Activated CD8-positive, alpha-beta T cell treated with anti-CD3 and anti-CD28 coated beads for 36 hours (primary cell): Measurements from ENCODE around the gene PLCG1. TPM values are rescaled to one million over a fixed set of nuclear protein-coding genes. Genes with fewer than 3 reads are reported as not detected.

Source experiments
- ATAC-seq: fragments of 200-7000 bp; cut with Tn5 transposase; one replicate; pipeline ENCODE4 v1.10.0; 2021; ENCODE audit warnings: mild to moderate bottlenecking, moderate library complexity
- CTCF ChIA-PET: fragments of 350-600 bp; sonication (Branson Sonifier 250); formaldehyde crosslinking; loops from one replicate; lab custom pipeline; 2021; ENCODE audit warnings: antibody characterized with exemption; lab: Charles Lee
- POLR2A ChIA-PET: fragments of 350-600 bp; sonication (Branson Sonifier 250); formaldehyde crosslinking; loops from one replicate; lab custom pipeline; 2021; ENCODE audit warnings: antibody characterized with exemption; lab: Charles Lee
- DNase-seq: peaks from one replicate; pipeline ENCODE4 v3.0.0-alpha.2; 2020
- H3K27ac Mint-ChIP-seq: one replicate; pipeline ENCODE4 v1.8.0; 2021; ENCODE audit warnings: mild to moderate bottlenecking, mixed read lengths
- H3K27me3 Mint-ChIP-seq: one replicate; pipeline ENCODE4 v1.8.0; 2021; ENCODE audit warnings: mixed read lengths
- H3K36me3 Mint-ChIP-seq: one replicate; pipeline ENCODE4 v1.8.0; 2021; ENCODE audit warnings: low read depth, mixed read lengths
- H3K4me1 Mint-ChIP-seq: one replicate; pipeline ENCODE4 v1.8.0; 2021; ENCODE audit warnings: low read depth, mixed read lengths
- H3K4me3 Mint-ChIP-seq: one replicate; pipeline ENCODE4 v1.8.0; 2021; ENCODE audit warnings: mild to moderate bottlenecking, moderate library complexity, mixed read lengths
- H3K9me3 Mint-ChIP-seq: one replicate; pipeline ENCODE4 v1.8.0; 2021; ENCODE audit warnings: mixed read lengths
- CTCF ChIP-seq: fragments of 200-600 bp; IDR thresholded peaks from one replicate; pipeline ENCODE4 v1.8.0; 2022; ENCODE audit warnings: antibody characterized with exemption, mild to moderate bottlenecking
- intact Hi-C: fragments of 100-400 bp; cut with micrococcal nuclease; formaldehyde crosslinking; loops from one replicate; pipeline ENCODE4 v1.10.0; 2022
- total RNA-seq, 2 experiments: library from RNA; stranded (reverse); gene quantifications; one replicate each; pipeline ENCODE4 v1.2.3, GENCODE V29; 2021

PLCG1 gene
- total RNA-seq, 2 experiments from 2014 or later = 259 to 260 TPM

DNA sequence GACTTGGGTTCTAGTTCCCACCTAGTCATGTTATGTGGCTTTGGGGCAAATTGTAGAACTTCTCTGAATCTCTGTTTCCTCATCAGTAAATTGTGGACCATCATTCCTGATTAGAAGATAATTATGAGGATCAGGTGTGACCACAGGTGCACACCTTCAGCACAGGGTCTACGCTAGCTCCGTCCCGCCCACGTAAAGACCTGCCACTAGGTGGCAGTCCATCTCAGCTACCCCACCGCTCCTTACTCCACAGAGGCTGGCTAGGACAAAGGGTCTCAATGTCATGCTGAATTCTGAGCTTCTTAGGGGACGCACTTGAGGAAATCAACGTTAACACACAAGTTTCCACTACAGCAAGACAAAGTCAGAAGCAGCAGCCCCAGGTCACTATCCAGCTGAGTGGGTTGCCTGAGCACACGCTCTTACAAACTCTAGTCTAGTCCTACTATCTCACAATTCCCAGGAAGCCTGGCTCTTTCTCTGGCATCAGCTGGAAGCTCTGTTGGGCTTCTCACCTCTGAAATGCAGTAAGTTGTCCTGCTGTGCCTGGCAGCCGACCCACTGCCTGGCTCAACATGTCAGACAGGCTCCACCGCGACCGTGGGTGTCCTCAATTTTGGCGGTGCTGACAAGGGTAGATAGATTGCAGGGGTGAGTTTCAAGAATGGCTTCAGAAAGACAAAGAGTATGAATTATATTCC, 2.0 kb upstream of the PLCG1 start:
- peak overlapping the region; percentile 91 for H3K4me3 Mint-ChIP-seq
- ATAC-seq (no peak), DNase-seq (peak; percentile 80)
- H3K27ac Mint-ChIP-seq = peak overlapping the region; percentile 17
- H3K4me1 Mint-ChIP-seq = peaks cover 58% of the 10 kb centered on the region
- POLR2A ChIA-PET = interaction anchor here (1.2 to 15.4 kb wide), 4 partner anchors 15 to 41 kb away, joined by 3 to 361 read pairs (median 4); no protein-coding TSS in a partner anchor
- no peaks in the 10 kb centered on the region for H3K9me3 Mint-ChIP-seq
- intact Hi-C loops = loop anchor here (1.0 to 5.0 kb wide), 2 partner anchors 97 to 202 kb away; no protein-coding TSS in a partner anchor
- CTCF ChIA-PET = interaction anchor here (0.6 to 14.5 kb wide), 46 partner anchors 9 to 480 kb away, joined by 3 to 209 read pairs (median 5); partner anchors contain the start of gene LPIN3
- TF ChIP-seq CTCF = peak; percentile 93
- H3K27me3 Mint-ChIP-seq = no peaks in the 10 kb centered on the region
- H3K36me3 Mint-ChIP-seq = peaks cover 22% of the 10 kb centered on the region

DNA sequence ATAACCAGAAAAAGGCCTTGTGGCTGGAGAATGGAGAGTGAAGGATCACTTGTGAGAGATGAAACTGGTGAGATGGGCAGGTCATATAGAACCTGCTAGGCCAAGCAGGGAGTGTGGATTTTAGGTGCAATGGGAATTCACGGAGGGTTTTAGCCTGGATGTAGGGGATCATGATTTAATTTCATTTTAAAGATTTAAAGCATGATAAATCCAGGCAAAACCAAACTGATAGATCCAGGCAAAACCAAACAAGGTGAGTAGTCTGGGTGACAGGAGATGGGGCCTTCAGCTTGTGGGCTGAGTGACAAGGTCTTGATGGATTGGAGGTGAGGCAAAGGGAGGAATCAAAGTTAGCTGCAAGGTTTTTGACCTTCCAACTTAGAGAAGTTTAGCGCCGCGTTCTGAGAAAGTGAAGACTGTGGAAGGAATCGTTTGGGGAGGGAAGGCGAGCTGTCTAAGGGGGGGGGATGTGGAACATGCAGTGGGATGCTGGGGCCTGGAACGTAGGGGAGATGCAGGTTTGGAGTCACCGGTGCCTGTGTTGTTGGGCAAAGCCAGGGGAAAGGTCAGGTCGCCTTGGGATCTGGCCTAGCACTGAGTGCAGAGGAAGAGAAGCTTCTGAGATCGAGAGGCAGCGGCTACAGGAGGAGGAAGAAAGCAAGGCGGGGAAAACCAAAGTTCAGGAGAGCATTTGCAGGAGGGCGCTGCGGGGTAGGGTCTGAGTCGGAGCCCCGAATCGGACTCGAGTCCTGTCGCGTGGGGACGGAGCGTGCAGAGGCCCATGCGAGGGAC, 1.3 kb upstream of the PLCG1 start:
- POLR2A ChIA-PET = interaction anchor here (0.7 to 15.4 kb wide), 6 partner anchors 8 to 40 kb away, joined by 3 to 361 read pairs (median 3); no protein-coding TSS in a partner anchor
- Mint-ChIP-seq H3K36me3 (peaks cover 29% of the 10 kb centered on the region), H3K9me3 (no peaks in the 10 kb centered on the region), H3K27me3 (no peaks in the 10 kb centered on the region), H3K27ac (peak overlapping the region; percentile 87), H3K4me1 (peaks cover 63% of the 10 kb centered on the region), H3K4me3 (peak overlapping the region; percentile 91)
- DNase-seq (no peak), ATAC-seq (no peak)
- no peak for TF ChIP-seq CTCF
- intact Hi-C loops = loop anchor here (1.0 to 5.0 kb wide), 2 partner anchors 96 to 201 kb away; no protein-coding TSS in a partner anchor
- CTCF ChIA-PET = interaction anchor here (0.6 to 14.5 kb wide), 40 partner anchors 8 to 258 kb away, joined by 3 to 209 read pairs (median 5); partner anchors contain the start of gene LPIN3

DNA sequence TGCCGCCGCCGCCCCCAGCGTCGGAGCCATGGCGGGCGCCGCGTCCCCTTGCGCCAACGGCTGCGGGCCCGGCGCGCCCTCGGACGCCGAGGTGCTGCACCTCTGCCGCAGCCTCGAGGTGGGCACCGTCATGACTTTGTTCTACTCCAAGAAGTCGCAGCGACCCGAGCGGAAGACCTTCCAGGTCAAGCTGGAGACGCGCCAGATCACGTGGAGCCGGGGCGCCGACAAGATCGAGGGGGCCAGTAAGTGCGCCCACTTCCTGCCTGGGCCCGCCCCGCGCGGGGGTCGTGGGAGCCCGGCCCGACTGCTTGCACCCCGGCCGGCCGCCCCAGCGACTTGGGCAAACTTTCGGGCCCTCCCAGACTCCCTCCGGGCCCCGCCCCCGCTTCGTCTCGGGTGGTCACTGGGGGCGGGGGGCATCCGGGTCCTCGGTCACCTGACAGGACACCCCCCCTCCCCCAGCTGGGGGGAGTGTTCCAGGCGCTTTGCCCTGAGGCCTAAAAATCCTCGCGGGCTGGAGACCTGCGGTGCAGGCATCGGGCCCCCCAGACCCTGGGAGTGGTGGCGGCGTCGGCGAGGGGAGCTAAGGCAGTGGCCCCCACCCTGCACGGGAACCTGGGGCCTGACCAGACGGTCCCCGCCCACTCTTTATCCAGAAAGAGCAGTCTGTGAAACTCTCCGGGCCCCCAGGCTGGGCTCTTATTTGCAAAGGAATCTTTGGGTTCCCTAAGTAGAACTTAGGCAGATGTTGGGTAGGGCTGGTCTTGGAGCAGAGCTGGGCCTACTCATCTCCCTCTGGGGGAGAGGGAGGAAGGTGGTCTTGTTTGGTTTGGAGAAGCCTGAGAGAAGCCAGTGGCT, 501 bp downstream of the PLCG1 start:
- Mint-ChIP-seq H3K36me3 (peaks cover 36% of the 10 kb centered on the region), H3K27me3 (no peaks in the 10 kb centered on the region), H3K4me1 (peaks cover 71% of the 10 kb centered on the region), H3K27ac (peak overlapping the region; percentile 91), H3K9me3 (no peaks in the 10 kb centered on the region), H3K4me3 (peak overlapping the region; percentile 91)
- DNase-seq (peak; percentile 87), ATAC-seq (peak; percentile 18)
- POLR2A ChIA-PET = interaction anchor here (0.9 to 15.4 kb wide), 7 partner anchors 9 to 187 kb away, joined by 3 to 361 read pairs (median 5); no protein-coding TSS in a partner anchor
- intact Hi-C loops = loop anchor here (5.0 kb wide), 1 partner anchor 199 kb away; no protein-coding TSS in a partner anchor
- no peak for TF ChIP-seq CTCF
- CTCF ChIA-PET = interaction anchor here (1.2 to 14.5 kb wide), 8 partner anchors 9 to 202 kb away, joined by 3 to 209 read pairs (median 4); partner anchors contain the start of gene LPIN3

DNA sequence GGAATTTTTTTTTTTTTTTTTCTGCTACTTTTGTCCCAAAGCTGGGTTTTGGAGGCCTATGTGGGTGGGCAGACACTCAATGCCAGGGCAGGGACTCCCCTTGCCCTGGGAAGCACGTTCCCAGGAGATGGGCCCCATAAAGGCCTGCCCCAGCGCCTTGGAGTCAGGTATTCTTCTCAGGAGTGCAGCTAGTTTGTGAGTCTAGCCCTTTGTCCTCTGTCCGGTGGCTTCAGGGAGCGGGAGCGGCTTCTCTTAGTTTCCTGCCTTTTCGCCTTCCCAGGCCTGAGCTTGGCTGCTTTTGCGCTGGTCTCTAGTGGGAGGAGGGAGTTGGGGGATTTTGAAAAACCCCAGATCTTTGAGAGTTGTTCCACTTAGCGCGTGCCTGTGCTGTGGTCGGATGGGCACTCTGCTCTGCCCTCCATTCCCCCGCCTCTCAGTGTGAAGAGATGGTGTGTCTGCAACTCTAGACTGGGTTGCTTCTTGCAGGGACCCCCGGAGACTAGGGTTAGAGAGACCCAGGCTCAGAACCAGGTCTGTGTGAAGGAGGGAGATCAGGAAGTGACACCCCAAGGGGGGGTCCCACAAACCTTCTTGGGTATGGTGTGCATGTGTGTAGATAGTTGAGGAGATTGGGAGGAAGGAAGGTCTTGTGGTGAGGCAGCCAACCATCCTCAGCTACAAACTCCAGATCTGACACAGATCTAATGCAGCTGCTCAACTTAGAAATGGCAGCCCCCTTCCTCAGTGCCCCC, 1.3 kb downstream of the PLCG1 start:
- Mint-ChIP-seq H3K9me3 (no peaks in the 10 kb centered on the region), H3K4me1 (peaks cover 74% of the 10 kb centered on the region), H3K27me3 (no peaks in the 10 kb centered on the region), H3K27ac (peak overlapping the region; percentile 91), H3K4me3 (peak overlapping the region; percentile 91), H3K36me3 (peaks cover 38% of the 10 kb centered on the region)
- POLR2A ChIA-PET = interaction anchor here (0.9 to 15.4 kb wide), 5 partner anchors 8 to 186 kb away, joined by 4 to 361 read pairs (median 6); no protein-coding TSS in a partner anchor
- no peak for TF ChIP-seq CTCF
- intact Hi-C loops = loop anchor here (5.0 kb wide), 1 partner anchor 199 kb away; no protein-coding TSS in a partner anchor
- DNase-seq = peak; percentile 72
- peak; percentile 9 for ATAC-seq
- CTCF ChIA-PET = interaction anchor here (1.2 to 14.5 kb wide), 7 partner anchors 8 to 202 kb away, joined by 3 to 209 read pairs (median 4); partner anchors contain the start of gene LPIN3
